Measurements from ENCODE around the gene KRT13.
A peak's percentile ranks its signal among the peaks of the same experiment; 100 is the strongest.
"Not testable (repeated sequence)": the region's sequence is repeated elsewhere in the genome, so short reads cannot be mapped to it uniquely, and the experiment has no call there.

KRT13 gene

GRCh38 chr17:41505007-41505808 is at the start of gene KRT13:
KRT13 (minus strand) TSS chr17:41505612; CDS start chr17:41505550, 62 bp downstream.
- DNase-seq (ENCODE audit: low spot score): no peak

GRCh38 chr17:41553987-41554680 is 48.7 kb upstream of the KRT13 start:
- DNase-seq (ENCODE audit: low spot score): no peak

GRCh38 chr17:41553176-41553575 is 47.8 kb upstream of the KRT13 start:
- DNase-seq (ENCODE audit: low spot score): no peak

- no peak for DNase-seq (ENCODE audit: low spot score)
Measured at GRCh38 chr17:41552455-41552854, 47.0 kb upstream of the KRT13 start.

GRCh38 chr17:41551365-41551764 is 46.0 kb upstream of the KRT13 start:
- no peak for DNase-seq (ENCODE audit: low spot score)

GRCh38 chr17:41549596-41550039 is 44.2 kb upstream of the KRT13 start:
- DNase-seq (ENCODE audit: low spot score): no peak

GRCh38 chr17:41548844-41549595 is 43.6 kb upstream of the KRT13 start:
- DNase-seq (ENCODE audit: low spot score): peak; percentile 91

- DNase-seq (ENCODE audit: low spot score): peak; percentile 95
Measured at GRCh38 chr17:41547921-41548843, 42.8 kb upstream of the KRT13 start.

GRCh38 chr17:41547378-41547841 is 42.0 kb upstream of the KRT13 start:
- DNase-seq (ENCODE audit: low spot score): no peak

GRCh38 chr17:41546819-41547218 is 41.4 kb upstream of the KRT13 start:
- no peak for DNase-seq (ENCODE audit: low spot score)

- DNase-seq (ENCODE audit: low spot score): no peak
Measured at GRCh38 chr17:41545829-41546410, 40.5 kb upstream of the KRT13 start.

- DNase-seq (ENCODE audit: low spot score): no peak
Measured at GRCh38 chr17:41544935-41545334, 39.5 kb upstream of the KRT13 start.

- DNase-seq (ENCODE audit: low spot score): no peak
Measured at GRCh38 chr17:41544491-41544892, 39.1 kb upstream of the KRT13 start.

GRCh38 chr17:41542786-41543185 is 37.4 kb upstream of the KRT13 start:
- not testable (repeated sequence) for DNase-seq (ENCODE audit: low spot score)

- no peak for DNase-seq (ENCODE audit: low spot score)
Measured at GRCh38 chr17:41542357-41542756, 36.9 kb upstream of the KRT13 start.

GRCh38 chr17:41540921-41541625 is 35.7 kb upstream of the KRT13 start:
- DNase-seq (ENCODE audit: low spot score): no peak

GRCh38 chr17:41539979-41540701 is 34.7 kb upstream of the KRT13 start:
- no peak for DNase-seq (ENCODE audit: low spot score)

- no peak for DNase-seq (ENCODE audit: low spot score)
Measured at GRCh38 chr17:41539071-41539492, 33.7 kb upstream of the KRT13 start.

GRCh38 chr17:41538565-41538991 is 33.2 kb upstream of the KRT13 start:
- peak; percentile 55 for DNase-seq (ENCODE audit: low spot score)

- DNase-seq (ENCODE audit: low spot score): no peak
Measured at GRCh38 chr17:41537990-41538389, 32.6 kb upstream of the KRT13 start.

Data from AG20443 (cell line).